GM12873 (cell line): ENCODE measurements around the gene BAZ1A.

Experiments used
- TF ChIP-seq, protein P1 (sequence below): IDR thresholded peaks from 2 replicates; pipeline ENCODE4 v1.5.1; 2012; ENCODE audit warnings: low read depth, mild to moderate bottlenecking, moderate library complexity, low read length, control low read depth; ENCODE audit not compliant: insufficient read depth; ENCODE audit errors: missing control alignments

The BAZ1A gene

DNA sequence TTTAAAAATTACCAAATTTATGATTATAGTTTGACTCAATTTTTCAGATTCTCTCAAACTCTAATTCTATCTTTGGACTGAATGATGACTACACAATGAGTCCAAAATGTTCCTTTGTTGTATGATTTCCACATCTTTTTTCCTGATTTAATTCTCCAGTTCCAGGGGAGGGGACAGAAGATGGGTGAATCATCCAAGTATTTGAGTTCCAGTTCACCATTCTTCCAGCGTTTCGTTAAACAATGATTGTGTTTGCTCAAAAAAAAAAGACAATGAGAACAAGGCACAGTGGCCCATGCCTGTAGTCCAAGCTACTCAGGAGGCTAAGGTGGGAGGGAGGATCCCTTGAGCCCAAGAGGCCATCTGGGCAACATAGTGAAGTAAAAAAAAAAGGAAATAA is 23.8 kb downstream of the BAZ1A start:
- TF ChIP-seq, protein P1, sequence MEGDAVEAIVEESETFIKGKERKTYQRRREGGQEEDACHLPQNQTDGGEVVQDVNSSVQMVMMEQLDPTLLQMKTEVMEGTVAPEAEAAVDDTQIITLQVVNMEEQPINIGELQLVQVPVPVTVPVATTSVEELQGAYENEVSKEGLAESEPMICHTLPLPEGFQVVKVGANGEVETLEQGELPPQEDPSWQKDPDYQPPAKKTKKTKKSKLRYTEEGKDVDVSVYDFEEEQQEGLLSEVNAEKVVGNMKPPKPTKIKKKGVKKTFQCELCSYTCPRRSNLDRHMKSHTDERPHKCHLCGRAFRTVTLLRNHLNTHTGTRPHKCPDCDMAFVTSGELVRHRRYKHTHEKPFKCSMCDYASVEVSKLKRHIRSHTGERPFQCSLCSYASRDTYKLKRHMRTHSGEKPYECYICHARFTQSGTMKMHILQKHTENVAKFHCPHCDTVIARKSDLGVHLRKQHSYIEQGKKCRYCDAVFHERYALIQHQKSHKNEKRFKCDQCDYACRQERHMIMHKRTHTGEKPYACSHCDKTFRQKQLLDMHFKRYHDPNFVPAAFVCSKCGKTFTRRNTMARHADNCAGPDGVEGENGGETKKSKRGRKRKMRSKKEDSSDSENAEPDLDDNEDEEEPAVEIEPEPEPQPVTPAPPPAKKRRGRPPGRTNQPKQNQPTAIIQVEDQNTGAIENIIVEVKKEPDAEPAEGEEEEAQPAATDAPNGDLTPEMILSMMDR: no peak

DNA sequence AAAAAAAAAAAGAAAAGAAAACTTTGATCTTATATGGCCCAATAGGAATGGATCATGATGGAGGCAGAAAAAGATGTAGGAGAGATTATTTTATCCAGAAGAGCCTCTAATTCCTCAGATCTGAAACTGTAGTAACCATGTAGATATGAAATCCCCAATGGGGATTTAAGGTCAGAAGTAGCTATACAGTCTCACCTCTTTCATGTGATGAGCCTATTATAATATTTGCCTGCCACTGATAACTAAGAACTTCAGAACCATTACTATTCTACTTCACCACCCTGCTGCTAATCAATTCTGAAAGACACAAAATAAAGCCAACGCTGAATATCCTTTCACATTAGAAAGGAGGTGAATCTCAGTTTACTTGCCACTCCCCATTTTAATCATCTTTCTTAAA is 29.3 kb downstream of the BAZ1A start:
- TF ChIP-seq, protein P1: no peak

DNA sequence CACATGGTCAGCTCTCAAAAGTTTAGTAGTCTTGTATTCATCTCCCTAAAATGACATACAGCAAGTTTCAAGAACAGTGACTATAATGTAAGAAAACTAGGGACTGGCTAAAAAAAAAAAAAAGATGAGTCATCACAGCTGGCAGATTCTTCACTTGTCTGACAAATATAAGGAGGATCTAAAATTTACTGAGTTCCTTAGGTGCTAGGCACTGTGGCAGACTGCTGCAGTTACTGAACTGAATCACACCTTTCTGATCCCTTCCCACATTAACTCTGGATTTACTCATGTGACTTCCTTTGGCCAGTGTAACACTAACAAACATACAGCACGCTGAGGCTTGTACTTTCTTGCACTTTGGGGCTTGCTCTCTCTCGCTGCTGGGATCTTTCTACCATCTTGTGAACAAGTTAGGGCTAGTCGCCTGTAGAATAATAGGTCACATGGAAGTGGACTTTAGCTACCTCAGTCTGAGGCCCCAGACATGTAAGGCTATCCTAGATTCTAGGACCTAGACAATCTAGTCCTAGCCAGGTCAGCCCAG is 32.1 kb downstream of the BAZ1A start:
- TF ChIP-seq, protein P1: no peak

DNA sequence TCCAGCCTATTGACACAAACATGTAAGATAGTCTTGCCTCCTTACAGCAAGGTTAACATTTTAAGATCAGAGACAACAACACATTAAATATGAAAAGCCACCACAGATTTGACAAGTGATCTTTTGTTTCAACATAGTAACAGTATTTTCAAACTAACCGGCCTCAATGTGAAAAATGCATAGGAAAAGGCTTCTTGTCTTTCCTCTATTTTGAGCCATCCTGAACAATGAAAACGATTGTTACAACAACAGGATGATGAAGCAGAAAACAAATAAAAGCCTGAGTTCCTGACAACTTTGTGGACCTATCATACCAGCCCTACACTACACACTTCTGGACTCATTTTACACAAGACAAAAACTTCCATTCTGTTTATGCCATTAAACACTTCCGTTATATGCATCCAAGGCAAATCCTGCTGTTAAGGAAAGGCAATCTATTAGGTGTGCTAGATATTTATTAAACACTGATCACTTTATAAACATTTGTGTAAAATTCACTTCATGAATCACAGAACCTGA is 37.3 kb downstream of the BAZ1A start:
- TF ChIP-seq, protein P1: no peak

DNA sequence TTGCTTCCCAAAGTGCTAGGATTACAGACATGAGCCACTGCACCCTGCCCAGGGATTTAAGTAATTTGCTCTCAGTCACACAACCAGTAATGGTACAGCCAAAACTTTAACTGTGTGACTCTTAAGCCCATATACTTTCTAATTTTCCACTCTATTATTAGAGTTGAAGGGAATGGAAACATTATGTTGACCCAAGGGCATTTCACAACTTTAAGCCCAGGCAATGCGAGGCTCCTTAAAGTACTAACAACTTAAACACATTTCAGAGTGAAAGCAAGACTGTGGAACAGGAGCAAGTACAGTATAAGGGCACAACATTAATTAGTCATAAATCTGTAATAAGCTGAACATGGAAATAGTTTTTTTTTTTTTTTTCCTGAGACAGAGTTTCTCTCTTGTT is 39.8 kb downstream of the BAZ1A start:
- TF ChIP-seq, protein P1: no peak

DNA sequence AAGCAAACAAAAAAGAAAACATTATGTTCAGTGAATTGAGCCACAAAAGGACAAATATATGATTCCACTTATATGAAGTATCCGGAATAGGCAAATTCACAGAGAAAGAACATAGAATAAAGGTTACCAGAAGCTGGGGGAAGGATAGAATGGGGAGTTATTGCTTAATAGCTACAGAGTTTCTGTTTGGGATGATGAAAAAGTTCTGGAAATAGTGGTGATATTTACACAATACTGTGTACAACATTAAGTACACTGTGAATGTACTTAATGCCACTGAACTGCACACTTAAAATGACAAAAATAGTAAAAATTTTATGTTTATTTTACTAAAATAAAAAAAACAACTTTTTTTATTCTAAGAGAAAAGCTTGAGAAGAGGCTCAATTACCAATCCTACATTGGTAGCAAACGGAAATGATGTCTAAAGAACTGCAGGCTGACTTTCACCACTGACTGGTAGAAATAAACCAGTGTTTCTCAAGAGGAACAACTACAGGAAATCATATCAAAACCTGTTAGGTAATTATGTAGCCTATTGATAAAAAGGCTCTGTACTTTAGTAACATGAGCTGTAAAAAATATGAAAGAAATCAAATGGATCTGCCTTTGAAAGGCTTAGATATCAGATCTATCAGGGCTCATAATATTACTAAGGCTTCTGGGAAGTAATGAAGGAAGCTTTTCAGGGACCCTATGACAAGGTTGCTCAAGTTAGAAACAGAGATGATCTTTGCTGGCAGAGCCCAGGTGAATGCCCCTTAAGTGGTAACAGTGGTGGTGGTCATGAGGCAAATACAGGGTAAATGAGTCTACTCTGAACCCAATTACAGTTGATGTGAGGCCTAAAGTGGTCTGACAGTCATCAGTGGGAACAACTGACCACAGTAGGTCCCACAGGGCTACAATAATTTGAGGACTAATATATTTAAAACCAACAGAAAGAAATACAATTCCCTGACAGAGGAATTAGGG is 41.3 kb downstream of the BAZ1A start:
- TF ChIP-seq, protein P1: no peak

DNA sequence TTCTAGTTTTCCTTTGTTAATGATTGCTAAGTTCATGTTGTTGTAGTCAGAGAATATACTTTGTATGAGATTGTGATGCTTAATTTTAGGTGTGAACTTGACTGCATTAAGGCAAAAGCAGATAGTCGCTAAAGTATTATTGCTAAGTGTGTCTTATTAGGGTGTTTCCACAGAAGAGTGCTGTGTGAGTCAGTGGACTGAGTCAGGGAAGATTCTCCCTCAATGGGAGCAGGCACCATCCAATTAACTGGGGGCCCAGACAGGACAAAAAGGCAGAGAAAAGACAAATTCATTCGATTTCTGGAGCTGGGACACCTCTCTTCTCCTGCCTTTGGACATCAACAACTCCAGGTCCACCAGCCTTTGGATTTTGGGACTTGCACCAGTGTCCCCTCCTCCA is 48.5 kb downstream of the BAZ1A start:
- TF ChIP-seq, protein P1: no peak
